ENCODE measurements around the gene MAP3K14.

The MAP3K14 gene

GRCh38 chr17:45242029-45242414 is 74.8 kb downstream of the MAP3K14 start:
- H3K4me3 ChIP-seq (ENCODE audit: low read depth, low read length) = no peak overlapping the region
- H2AK5ac ChIP-seq (ENCODE audit: low read length) = no peak overlapping the region
- WGBS (ENCODE audit: extremely low coverage, insufficient coverage, insufficient read length) = no CpG with 5 or more reads among the region's 18 CpGs
- H2BK5ac ChIP-seq (ENCODE audit: low read depth, low read length, poor library complexity) = no peak overlapping the region
- no peak overlapping the region for H4K91ac ChIP-seq (ENCODE audit: low read depth, low read length)
- no peak overlapping the region for H3K9ac ChIP-seq (ENCODE audit: low read length)
- DNase-seq = no peak
- peaks cover 6% of the 10 kb centered on the region for H3K9me3 ChIP-seq (ENCODE audit: insufficient read depth, low read depth, low read length)
- no peak overlapping the region for H3K23ac ChIP-seq (ENCODE audit: low read length)
- no peak overlapping the region for H3K4me2 ChIP-seq (ENCODE audit: low read length)
- no peak overlapping the region for H3K27ac ChIP-seq (ENCODE audit: low read depth, low read length)
- H3K79me1 ChIP-seq (ENCODE audit: low read length) = no peaks in the 10 kb centered on the region
- no peaks in the 10 kb centered on the region for H3K36me3 ChIP-seq (ENCODE audit: control insufficient read depth in 1 of 2, insufficient read depth in 2 of 2, low read length in 2 of 2)
- no peak overlapping the region for H3K18ac ChIP-seq (ENCODE audit: low read length)
- no peak overlapping the region for H2AFZ ChIP-seq (ENCODE audit: insufficient read depth, low read length, poor library complexity)
- peaks cover 9% of the 10 kb centered on the region for H3K27me3 ChIP-seq (ENCODE audit: insufficient read depth, low read length)
- H4K12ac ChIP-seq (ENCODE audit: low read depth, low read length) = no peak overlapping the region
- no peak overlapping the region for H2BK12ac ChIP-seq (ENCODE audit: low read length)
- H3K14ac ChIP-seq (ENCODE audit: low read length) = no peak overlapping the region
- no peak overlapping the region for H3K4ac ChIP-seq (ENCODE audit: low read depth, low read length)
- H2BK120ac ChIP-seq (ENCODE audit: insufficient read depth, low read length, poor library complexity) = no peak overlapping the region
- no peaks in the 10 kb centered on the region for H3K79me2 ChIP-seq (ENCODE audit: control insufficient read depth, insufficient read depth, low read length, poor library complexity)
- peaks cover 12 to 18% of the 10 kb centered on the region in 2 experiments for H3K4me1 ChIP-seq (ENCODE audit: control insufficient read depth in 1 of 2, insufficient read depth in 2 of 2, low read length in 2 of 2)
- no peak overlapping the region for H4K8ac ChIP-seq (ENCODE audit: low read depth, low read length)

GRCh38 chr17:45241328-45242028 is 75.3 kb downstream of the MAP3K14 start:
- Histone ChIP-seq H2BK5ac (ENCODE audit: low read depth, low read length, poor library complexity) (no peak overlapping the region), H3K27ac (ENCODE audit: low read depth, low read length) (no peak overlapping the region), H3K23ac (ENCODE audit: low read length) (no peak overlapping the region), H4K8ac (ENCODE audit: low read depth, low read length) (peak overlapping the region; percentile 33), H2AFZ (ENCODE audit: insufficient read depth, low read length, poor library complexity) (no peak overlapping the region), H3K4me2 (ENCODE audit: low read length) (peak overlapping the region; percentile 64), H3K14ac (ENCODE audit: low read length) (peak overlapping the region; percentile 27), H3K4me3 (ENCODE audit: low read depth, low read length) (peak overlapping the region; percentile 65), H3K4ac (ENCODE audit: low read depth, low read length) (no peak overlapping the region), H2AK5ac (ENCODE audit: low read length) (no peak overlapping the region), H3K79me2 (ENCODE audit: control insufficient read depth, insufficient read depth, low read length, poor library complexity) (no peaks in the 10 kb centered on the region), H2BK12ac (ENCODE audit: low read length) (no peak overlapping the region), H3K18ac (ENCODE audit: low read length) (no peak overlapping the region), H2BK120ac (ENCODE audit: insufficient read depth, low read length, poor library complexity) (no peak overlapping the region), H4K12ac (ENCODE audit: low read depth, low read length) (no peak overlapping the region), H3K27me3 (ENCODE audit: insufficient read depth, low read length) (peaks cover 9% of the 10 kb centered on the region), H4K91ac (ENCODE audit: low read depth, low read length) (no peak overlapping the region), H3K79me1 (ENCODE audit: low read length) (no peaks in the 10 kb centered on the region), H3K4me1 (ENCODE audit: control insufficient read depth in 1 of 2, insufficient read depth in 2 of 2, low read length in 2 of 2) (peaks cover 8 to 13% of the 10 kb centered on the region in 2 experiments), H3K9ac (ENCODE audit: low read length) (no peak overlapping the region), H3K9me3 (ENCODE audit: insufficient read depth, low read depth, low read length) (peaks cover 6% of the 10 kb centered on the region), H3K36me3 (ENCODE audit: control insufficient read depth in 1 of 2, insufficient read depth in 2 of 2, low read length in 2 of 2) (no peaks in the 10 kb centered on the region)
- WGBS (ENCODE audit: extremely low coverage, insufficient coverage, insufficient read length) = no CpG with 5 or more reads among the region's 62 CpGs
- DNase-seq = peak in 1 of 2 donors; percentile 46

- H3K79me2 ChIP-seq (ENCODE audit: control insufficient read depth, insufficient read depth, low read length, poor library complexity) = no peaks in the 10 kb centered on the region
- H4K12ac ChIP-seq (ENCODE audit: low read depth, low read length) = no peak overlapping the region
- DNase-seq = peak; percentile 80 to 91
- H3K14ac ChIP-seq (ENCODE audit: low read length) = no peak overlapping the region
- H3K4me3 ChIP-seq (ENCODE audit: low read depth, low read length) = no peak overlapping the region
- H3K18ac ChIP-seq (ENCODE audit: low read length) = no peak overlapping the region
- no peak overlapping the region for H3K9ac ChIP-seq (ENCODE audit: low read length)
- H2AK5ac ChIP-seq (ENCODE audit: low read length) = no peak overlapping the region
- peak overlapping the region; percentile 64 for H3K4me2 ChIP-seq (ENCODE audit: low read length)
- H3K27me3 ChIP-seq (ENCODE audit: insufficient read depth, low read length) = peaks cover 9% of the 10 kb centered on the region
- no peak overlapping the region for H4K8ac ChIP-seq (ENCODE audit: low read depth, low read length)
- no peak overlapping the region for H2AFZ ChIP-seq (ENCODE audit: insufficient read depth, low read length, poor library complexity)
- no peak overlapping the region for H2BK5ac ChIP-seq (ENCODE audit: low read depth, low read length, poor library complexity)
- no peak overlapping the region for H3K4ac ChIP-seq (ENCODE audit: low read depth, low read length)
- H3K36me3 ChIP-seq (ENCODE audit: control insufficient read depth in 1 of 2, insufficient read depth in 2 of 2, low read length in 2 of 2) = no peaks in the 10 kb centered on the region
- H3K27ac ChIP-seq (ENCODE audit: low read depth, low read length) = no peak overlapping the region
- peaks cover 8 to 12% of the 10 kb centered on the region in 2 experiments for H3K4me1 ChIP-seq (ENCODE audit: control insufficient read depth in 1 of 2, insufficient read depth in 2 of 2, low read length in 2 of 2)
- H2BK12ac ChIP-seq (ENCODE audit: low read length) = no peak overlapping the region
- H2BK120ac ChIP-seq (ENCODE audit: insufficient read depth, low read length, poor library complexity) = no peak overlapping the region
- no peaks in the 10 kb centered on the region for H3K79me1 ChIP-seq (ENCODE audit: low read length)
- H3K23ac ChIP-seq (ENCODE audit: low read length) = no peak overlapping the region
- H3K9me3 ChIP-seq (ENCODE audit: insufficient read depth, low read depth, low read length) = peaks cover 6% of the 10 kb centered on the region
- H4K91ac ChIP-seq (ENCODE audit: low read depth, low read length) = no peak overlapping the region
- WGBS (ENCODE audit: extremely low coverage, insufficient coverage, insufficient read length) = no CpG with 5 or more reads among the region's 21 CpGs
Observed at GRCh38 chr17:45240905-45241327, 75.9 kb downstream of the MAP3K14 start.

- no peaks in the 10 kb centered on the region for H3K79me1 ChIP-seq (ENCODE audit: low read length)
- no peak overlapping the region for H3K9ac ChIP-seq (ENCODE audit: low read length)
- H3K9me3 ChIP-seq (ENCODE audit: insufficient read depth, low read depth, low read length) = peaks cover 4% of the 10 kb centered on the region
- WGBS (ENCODE audit: extremely low coverage, insufficient coverage, insufficient read length) = no CpG with 5 or more reads among the region's 7 CpGs
- H4K91ac ChIP-seq (ENCODE audit: low read depth, low read length) = no peak overlapping the region
- H4K8ac ChIP-seq (ENCODE audit: low read depth, low read length) = no peak overlapping the region
- H2AFZ ChIP-seq (ENCODE audit: insufficient read depth, low read length, poor library complexity) = no peak overlapping the region
- H3K36me3 ChIP-seq (ENCODE audit: control insufficient read depth in 1 of 2, insufficient read depth in 2 of 2, low read length in 2 of 2) = no peaks in the 10 kb centered on the region
- H3K4ac ChIP-seq (ENCODE audit: low read depth, low read length) = no peak overlapping the region
- no peak overlapping the region for H3K14ac ChIP-seq (ENCODE audit: low read length)
- no peak overlapping the region for H2BK120ac ChIP-seq (ENCODE audit: insufficient read depth, low read length, poor library complexity)
- H3K79me2 ChIP-seq (ENCODE audit: control insufficient read depth, insufficient read depth, low read length, poor library complexity) = no peaks in the 10 kb centered on the region
- H2BK5ac ChIP-seq (ENCODE audit: low read depth, low read length, poor library complexity) = no peak overlapping the region
- peaks cover 9% of the 10 kb centered on the region for H3K27me3 ChIP-seq (ENCODE audit: insufficient read depth, low read length)
- no peak overlapping the region for H2BK12ac ChIP-seq (ENCODE audit: low read length)
- no peak overlapping the region for H3K4me3 ChIP-seq (ENCODE audit: low read depth, low read length)
- H3K4me2 ChIP-seq (ENCODE audit: low read length) = no peak overlapping the region
- no peak overlapping the region for H3K23ac ChIP-seq (ENCODE audit: low read length)
- no peak overlapping the region for H3K27ac ChIP-seq (ENCODE audit: low read depth, low read length)
- no peak overlapping the region for H2AK5ac ChIP-seq (ENCODE audit: low read length)
- H4K12ac ChIP-seq (ENCODE audit: low read depth, low read length) = no peak overlapping the region
- peaks cover 8 to 12% of the 10 kb centered on the region in 2 experiments for H3K4me1 ChIP-seq (ENCODE audit: control insufficient read depth in 1 of 2, insufficient read depth in 2 of 2, low read length in 2 of 2)
- H3K18ac ChIP-seq (ENCODE audit: low read length) = no peak overlapping the region
- DNase-seq = peak; percentile 53 to 59
Observed at GRCh38 chr17:45238155-45238774, 78.6 kb downstream of the MAP3K14 start.
